Daoy (cell line): ENCODE data around the gene PGM2. TPM values are rescaled to one million over a fixed set of nuclear protein-coding genes. Genes with fewer than 3 reads are reported as not detected.

Experiments used
- DNase-seq: peaks from one replicate; pipeline ENCODE4 v3.0.0-alpha.2; 2015; ENCODE audit warnings: low read depth
- total RNA-seq: library from RNA; depleted of rRNA; stranded (reverse); fragments of >200 nt; shearing (Covaris generic); gene quantifications from 2 replicates; pipeline ENCODE4 v1.2.3, GENCODE V29; 2014

The PGM2 gene
- total RNA-seq, 1 experiment from 2014 or later: 46.5 TPM

DNA sequence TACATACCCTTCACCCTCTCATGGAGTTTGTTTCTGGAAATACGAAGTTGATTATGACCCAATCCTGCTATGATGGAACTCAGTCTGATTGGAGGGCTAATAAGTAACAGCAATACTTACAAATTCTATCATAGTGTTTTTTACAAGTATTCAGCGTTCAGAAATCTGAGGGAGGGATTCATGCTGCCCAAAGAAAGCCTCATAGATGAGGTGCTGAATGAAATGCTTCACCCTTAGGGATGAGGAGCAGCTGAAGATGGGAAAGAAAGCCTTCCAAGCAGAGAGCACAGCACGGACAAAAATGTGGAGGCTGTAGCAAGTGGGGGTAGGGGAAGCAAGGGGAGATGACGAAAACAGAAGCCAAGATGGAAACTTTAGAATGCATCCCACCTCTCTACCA is 36.5 kb downstream of the PGM2 start:
- DNase-seq: no peak

DNA sequence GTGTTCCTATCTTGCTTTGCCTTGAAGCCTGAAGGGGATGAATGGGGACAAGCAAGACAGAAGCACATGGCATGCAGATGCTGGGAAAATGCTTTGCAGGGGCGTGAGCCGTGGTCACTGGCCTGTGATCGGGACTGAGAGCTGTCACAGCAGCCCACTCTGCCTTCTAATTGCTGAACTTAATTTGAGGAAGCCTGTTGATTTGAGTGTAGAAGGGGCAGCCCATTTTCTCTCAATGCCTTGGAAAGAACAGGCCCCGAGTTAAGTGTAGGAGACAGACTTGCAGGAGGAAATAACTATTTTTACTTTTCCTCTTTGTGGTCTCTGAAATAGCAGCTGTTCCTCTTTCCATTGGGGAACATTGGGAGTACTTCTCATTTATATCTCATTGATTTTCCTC is 38.3 kb downstream of the PGM2 start:
- DNase-seq: no peak

GRCh38 chr4:37865450-37865849 is 39.0 kb downstream of the PGM2 start:
- no peak for DNase-seq

- DNase-seq: no peak
Measured at GRCh38 chr4:37867102-37867501, 40.6 kb downstream of the PGM2 start.

DNA sequence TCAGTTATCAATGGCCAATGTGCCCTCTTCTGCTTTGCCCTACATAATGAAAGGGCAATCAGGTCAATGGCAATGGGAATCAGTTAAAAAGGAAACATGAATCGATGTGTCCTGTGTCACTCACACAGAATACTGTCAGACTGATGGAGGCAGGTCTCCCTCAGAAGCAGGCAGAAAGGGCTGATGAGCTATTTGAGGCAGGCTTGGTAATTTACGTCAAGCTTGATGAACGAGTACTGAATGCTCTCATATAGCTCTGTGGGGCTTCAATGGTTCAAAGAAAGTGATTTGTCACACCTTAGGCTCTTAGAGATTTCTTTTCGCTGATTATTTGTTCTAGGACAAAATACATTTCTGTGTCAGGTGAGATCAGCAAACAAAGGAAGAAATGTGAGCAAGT is 41.8 kb downstream of the PGM2 start:
- no peak for DNase-seq

- no peak for DNase-seq
Measured at GRCh38 chr4:37872310-37872988, 46.0 kb downstream of the PGM2 start.

- no peak for DNase-seq
Measured at GRCh38 chr4:37873386-37873785, 46.9 kb downstream of the PGM2 start.

GRCh38 chr4:37876156-37876555 is 49.7 kb downstream of the PGM2 start:
- DNase-seq: no peak

- no peak for DNase-seq
Measured at GRCh38 chr4:37879365-37879764, 52.9 kb downstream of the PGM2 start.

DNA sequence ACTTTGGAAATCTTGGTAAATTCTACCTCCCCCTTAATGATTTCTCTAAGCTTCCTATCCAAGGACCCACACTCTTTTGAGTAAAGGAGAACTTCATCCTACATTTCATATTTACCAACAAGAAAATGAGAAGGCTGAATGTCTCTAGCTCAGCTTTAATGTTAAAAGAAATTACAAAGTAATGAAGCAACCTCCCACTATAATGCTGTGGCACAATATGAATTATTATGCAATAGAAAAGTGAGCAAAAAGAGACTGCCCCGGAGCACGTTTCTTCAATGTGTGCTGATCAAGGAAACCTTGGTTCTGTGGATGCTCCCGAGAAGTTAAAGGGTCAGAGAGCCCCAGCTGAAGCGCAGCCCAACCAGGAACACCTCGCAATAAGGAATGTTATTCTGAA is 55.3 kb downstream of the PGM2 start:
- DNase-seq: no peak

DNA sequence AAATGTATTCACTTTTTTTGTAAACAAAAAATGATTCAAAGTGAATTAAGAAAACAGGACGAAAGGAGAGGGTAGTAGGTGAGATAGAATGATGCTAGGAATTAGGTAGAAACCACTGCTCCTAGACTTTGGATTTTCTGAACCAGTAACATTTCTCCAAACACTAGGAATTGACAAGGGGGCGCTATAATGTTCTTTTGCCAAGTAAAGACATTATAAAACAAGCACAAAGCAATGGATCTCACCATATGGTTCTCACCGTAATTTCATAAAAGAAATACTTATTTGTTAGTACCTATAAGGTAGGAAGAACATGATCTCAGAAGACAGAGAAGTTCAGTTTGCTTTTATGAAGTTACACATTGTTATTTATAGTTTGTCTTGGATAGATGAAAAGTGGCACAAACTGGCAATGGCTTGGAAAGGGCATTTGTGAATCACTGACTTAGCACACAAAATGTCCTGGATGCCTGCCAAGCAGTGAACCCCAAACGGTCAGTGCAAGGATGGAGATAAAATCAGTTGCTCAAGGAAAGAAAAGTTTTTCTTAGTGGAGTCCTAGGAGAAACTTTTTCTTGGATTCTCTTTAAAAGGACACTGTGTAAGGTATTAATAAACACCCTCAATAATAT is 56.3 kb downstream of the PGM2 start:
- DNase-seq: no peak

DNA sequence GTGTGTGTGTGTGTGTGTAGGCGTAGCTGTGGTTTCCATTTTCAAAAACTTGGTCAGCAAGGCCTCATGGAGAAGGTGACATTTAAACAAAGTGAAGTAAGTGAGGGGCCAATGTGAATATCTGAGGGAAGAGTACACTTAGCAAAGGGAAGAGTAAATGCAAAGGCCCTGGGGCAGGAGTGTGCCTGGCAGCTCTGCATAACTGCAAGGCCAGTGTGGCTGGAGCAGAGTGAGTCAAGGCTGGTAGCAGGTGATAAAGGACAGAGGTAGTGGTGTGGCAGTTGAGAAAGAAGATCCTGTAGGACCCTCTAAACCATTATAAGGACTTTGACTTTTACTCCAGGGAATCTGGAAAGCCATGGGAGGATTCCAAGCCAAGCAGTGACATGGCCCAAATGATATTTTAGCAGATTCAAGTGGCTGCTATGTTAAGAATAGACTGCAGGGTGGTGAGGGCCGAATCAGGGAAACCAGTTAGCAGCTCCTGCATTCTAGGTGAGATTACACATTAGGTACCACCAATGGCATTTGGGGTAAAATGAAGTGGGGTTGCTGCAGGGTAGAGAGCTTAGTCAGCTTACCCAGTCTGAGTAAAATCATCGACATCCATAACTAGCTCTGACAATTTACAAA is 58.5 kb downstream of the PGM2 start:
- DNase-seq: no peak

DNA sequence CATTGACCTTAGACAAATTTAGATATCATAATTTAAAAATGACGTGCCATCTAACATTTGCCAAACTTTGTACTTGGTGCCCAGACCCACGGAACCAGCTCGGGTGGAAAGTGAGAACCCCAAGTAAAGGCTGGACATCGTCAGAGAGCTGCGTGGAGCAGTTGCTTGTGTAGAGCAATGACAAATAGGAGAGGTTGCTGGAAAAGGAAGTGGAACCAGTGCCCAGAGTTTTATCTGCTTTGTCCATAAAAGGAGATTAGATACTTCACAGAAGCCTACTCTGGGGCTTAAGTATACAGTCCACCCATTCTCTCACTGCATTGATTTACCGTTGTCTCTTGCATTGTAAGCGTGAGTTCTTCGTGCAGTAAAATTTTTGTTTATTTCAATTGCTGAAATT is 59.0 kb downstream of the PGM2 start:
- DNase-seq: no peak

DNA sequence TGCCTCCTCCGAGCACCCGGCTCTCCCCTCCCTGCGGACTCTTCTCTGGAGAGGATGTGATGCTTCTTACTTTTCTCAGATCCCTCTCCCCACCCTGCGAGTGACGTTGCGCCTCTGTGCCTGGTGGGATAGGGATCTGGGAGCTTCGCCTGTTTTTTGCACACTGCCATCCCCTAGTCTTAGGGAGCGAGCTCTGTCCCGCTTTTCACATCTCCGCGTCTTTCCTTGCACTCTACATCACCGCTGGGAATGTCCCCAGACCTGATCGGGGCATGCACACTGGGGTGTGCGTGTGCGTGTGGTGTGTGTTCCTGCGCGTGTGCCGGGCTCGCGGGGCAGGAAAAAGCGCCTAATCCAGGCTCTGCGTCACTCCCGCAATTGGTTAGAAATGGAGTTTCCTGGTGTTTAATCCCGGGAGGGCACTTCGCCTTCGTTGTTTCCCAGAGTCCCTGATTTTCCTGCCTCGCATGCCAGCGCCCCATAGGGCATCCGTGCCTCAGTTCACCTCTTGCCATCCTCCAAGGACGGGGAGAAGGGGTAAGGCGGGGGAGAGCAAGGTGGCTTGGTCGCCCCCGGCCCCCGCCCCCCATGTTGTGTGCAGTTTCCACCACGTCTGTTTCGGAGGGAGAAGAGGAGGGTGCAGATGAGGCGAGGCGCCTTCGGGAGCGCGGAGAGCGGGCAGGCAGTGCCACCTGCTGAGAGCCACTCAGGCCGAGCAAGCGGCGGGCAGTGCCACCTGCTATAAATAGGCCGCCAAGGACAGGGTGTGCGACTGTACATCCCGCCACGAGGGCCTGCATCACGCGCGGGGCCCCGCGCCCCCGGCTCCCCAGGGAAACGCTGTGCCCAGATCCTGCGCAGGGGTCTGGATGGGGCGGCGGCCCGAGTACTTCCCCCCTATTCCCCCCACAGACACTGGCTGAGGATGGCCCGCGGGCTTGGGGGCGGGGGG is 63.6 kb downstream of the PGM2 start:
- no peak for DNase-seq

DNA sequence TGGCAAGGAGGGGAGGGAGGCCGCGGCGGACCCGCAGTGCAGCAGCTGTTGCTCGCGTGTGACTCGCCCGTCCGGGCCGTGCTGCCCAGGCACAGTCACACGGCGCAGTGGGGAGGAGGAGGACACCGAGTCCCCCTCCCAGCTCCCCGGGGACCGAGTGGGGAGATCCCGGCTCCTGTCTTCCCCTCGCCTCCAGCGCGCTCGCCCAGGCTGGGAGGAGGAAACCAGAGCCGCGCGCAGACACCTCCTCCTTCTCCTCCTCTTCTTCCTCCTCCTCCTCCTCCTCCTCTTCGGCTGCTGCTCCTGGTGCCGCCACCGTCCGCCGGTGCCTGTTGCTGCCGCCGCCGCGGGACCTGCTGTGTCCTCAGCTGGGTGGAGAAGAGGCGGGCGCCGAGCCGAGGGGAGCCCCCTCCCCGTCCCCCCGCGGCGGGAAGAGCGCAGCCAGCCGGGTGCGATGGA is 64.3 kb downstream of the PGM2 start, which contains the start of gene TBC1D1:
TBC1D1 (plus strand) TSS at position 284 of the 459 bp plus-strand sequence. CDS start 11,012 bp downstream, outside the sequence.
- DNase-seq: peak; percentile 34

- DNase-seq: peak; percentile 39
Measured at GRCh38 chr4:37891260-37892159, 65.0 kb downstream of the PGM2 start.

GRCh38 chr4:37892641-37893040 is 66.2 kb downstream of the PGM2 start:
- DNase-seq: no peak

- DNase-seq: no peak
Measured at GRCh38 chr4:37893164-37893563, 66.7 kb downstream of the PGM2 start.

- no peak for DNase-seq
Measured at GRCh38 chr4:37895271-37895670, 68.8 kb downstream of the PGM2 start.

DNA sequence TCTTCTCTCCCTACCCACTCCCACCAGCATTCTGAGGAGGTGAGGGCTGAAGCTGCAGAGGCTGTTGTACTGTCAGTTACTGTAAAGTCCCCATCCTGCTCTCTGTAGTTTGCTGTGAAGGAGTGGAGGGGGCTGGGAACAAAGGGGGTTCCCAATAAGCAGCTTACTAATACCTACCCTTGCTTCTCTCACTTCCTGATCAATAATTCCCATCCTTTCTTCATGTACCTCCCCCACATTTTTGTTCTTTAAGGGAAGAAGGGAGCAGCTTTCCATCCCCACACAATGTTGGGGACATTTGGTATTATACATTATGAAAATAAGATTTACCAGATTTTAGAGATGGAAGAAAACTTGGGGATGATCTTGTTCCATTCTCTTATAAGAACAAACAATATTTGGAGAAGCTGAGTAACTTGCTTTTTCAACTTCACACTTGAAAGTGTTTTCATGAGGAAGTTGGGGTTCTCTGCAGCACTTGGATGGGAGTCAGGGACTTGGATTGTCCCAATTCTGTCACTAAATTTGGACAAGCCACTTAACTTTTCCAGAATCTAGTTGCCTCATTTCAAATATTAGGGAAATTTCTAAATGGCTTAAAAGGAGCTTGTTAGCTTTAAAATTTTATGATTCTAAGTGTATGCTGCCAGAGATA is 69.8 kb downstream of the PGM2 start:
- no peak for DNase-seq
